Activated T-cell treated with anti-CD3 and anti-CD28 coated beads for 1 hour (primary cell): Measurements from ENCODE around the gene IGFLR1.

Source experiments
- DNase-seq: peaks from one replicate; pipeline ENCODE4 v3.0.0-alpha.2; 2020; ENCODE audit warnings: low read depth

Gene IGFLR1

GRCh38 chr19:35755550-35756376 lies 13.5 kb upstream of the IGFLR1 start:
- peak; percentile 40 for DNase-seq

GRCh38 chr19:35755131-35755549 lies 12.9 kb upstream of the IGFLR1 start:
- no peak for DNase-seq

GRCh38 chr19:35754370-35755130 lies 12.3 kb upstream of the IGFLR1 start:
- DNase-seq: no peak

- no peak for DNase-seq
Observed at GRCh38 chr19:35753634-35754369, 11.6 kb upstream of the IGFLR1 start.

- no peak for DNase-seq
Observed at GRCh38 chr19:35752746-35753350, 10.6 kb upstream of the IGFLR1 start.

GRCh38 chr19:35751839-35752745 lies 9.8 kb upstream of the IGFLR1 start:
- DNase-seq: no peak

GRCh38 chr19:35750167-35750566 lies 7.9 kb upstream of the IGFLR1 start:
- DNase-seq: no peak

- peak; percentile 98 for DNase-seq
Observed at GRCh38 chr19:35748106-35749020, 6.1 kb upstream of the IGFLR1 start, which contains the start of gene LIN37. Gene LIN37, plus strand, starts transcription at chr19:35748576. Its CDS starts 149 bp downstream, at chr19:35748725.

- no peak for DNase-seq
Observed at GRCh38 chr19:35746531-35746930, 4.3 kb upstream of the IGFLR1 start.

GRCh38 chr19:35746087-35746462 lies 3.8 kb upstream of the IGFLR1 start:
- no peak for DNase-seq

- DNase-seq: peak; percentile 91
Observed at GRCh38 chr19:35745328-35746086, 3.3 kb upstream of the IGFLR1 start, which contains the start of the genes PSENEN and U2AF1L4. Gene PSENEN, plus strand, starts transcription at chr19:35745651. Its CDS starts 280 bp downstream, at chr19:35745931. Gene U2AF1L4, minus strand, starts transcription at chr19:35745418. Its CDS starts 27 bp downstream, at chr19:35745391.

- DNase-seq: peak; percentile 87
Observed at GRCh38 chr19:35744430-35745327, 2.4 kb upstream of the IGFLR1 start.

GRCh38 chr19:35743640-35744429 lies 1.6 kb upstream of the IGFLR1 start:
- DNase-seq: no peak

GRCh38 chr19:35741203-35741515 lies 1.1 kb downstream of the IGFLR1 start:
- no peak for DNase-seq

- DNase-seq: peak; percentile 94
Observed at GRCh38 chr19:35740423-35741202, 1.6 kb downstream of the IGFLR1 start.

- DNase-seq: no peak
Observed at GRCh38 chr19:35740108-35740422, 2.2 kb downstream of the IGFLR1 start.
